NCI-H1436 treated with DMSO at 0.1 percent for 48 hours (cell line): ENCODE results near the gene TMEM132E.

Experiments used
- DNase-seq: peaks from one replicate; lab custom pipeline; 2025; lab: John Stamatoyannopoulos, UW

Gene TMEM132E

DNA sequence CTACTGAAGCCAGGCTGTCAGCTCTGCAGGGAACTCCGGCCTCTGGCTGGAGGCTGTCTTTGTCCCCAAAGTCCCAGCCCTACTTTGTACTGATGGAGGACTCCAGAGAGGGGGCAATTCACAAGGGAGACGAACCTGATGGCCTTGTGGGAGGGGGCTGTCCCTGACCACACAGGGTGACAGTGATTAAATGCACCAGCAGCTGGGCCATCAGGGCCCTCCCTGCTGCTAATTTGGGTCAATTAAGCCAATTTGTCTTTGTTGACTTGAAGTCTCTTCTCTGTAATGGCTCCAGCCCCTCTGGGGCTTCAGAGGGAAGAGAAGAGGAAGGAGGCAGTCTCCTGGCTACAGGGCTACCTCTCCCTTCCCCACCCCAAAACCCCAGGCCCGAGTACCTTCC lies 22.0 kb downstream of the TMEM132E start:
- DNase-seq, result peak; percentile 76

DNA sequence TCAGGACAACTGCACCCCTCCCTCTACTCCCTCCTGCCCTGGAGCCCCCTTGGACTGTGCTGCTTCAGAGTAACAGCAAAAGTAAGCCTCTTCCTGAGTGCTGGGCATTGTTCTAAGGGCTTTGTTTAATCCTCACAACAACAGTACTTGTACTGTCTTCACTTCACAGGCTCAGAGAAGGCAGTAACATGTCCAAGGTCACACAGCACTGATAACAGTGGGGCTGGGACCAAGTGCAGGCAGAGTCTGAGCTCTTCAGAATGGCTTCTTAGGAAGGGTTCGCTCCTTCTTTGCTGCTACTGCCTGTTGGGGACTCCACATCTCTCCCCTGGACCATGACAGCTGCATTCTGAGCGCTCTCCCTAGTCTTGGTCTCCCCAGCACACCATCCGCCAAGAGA lies 24.6 kb downstream of the TMEM132E start:
- no peak for DNase-seq

DNA sequence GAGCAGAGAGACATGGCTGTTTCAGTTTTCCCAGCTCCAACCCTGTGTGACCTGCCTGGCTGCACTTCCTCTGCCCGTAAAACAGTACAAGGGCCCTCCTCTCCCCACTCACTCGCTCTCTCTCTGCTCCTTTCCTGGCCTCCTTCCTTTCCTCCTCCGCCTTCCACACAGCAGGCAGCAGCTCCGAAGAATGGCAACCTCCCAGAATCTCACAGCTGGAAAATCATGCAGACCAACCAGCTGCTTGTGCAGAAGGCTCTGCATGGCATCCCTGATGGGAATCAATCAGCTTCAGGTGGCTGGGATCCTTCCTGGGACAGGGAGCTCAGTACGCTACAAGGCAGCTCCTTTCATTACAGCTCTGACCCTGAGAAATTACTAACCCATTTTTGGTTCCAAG lies 27.4 kb downstream of the TMEM132E start:
- DNase-seq, result no peak

DNA sequence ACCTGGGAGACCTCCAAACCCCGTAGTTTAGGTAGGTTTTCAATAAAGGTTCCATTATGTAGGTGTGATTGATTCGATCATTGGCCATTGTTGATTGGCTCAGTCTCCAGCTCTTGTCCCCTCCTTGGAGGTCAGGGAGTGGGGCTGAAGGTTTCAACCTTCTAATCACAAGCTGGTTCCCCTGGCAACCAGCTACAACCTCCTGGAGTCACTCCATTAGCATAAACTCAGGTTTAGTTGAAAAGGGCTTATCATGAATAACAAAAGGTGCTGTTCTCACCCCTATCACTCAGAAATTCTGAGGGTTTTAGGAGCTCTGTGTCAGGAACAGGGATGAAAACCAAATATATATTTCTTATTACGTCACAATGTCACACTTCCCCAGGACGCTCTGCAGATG lies 28.5 kb downstream of the TMEM132E start:
- no peak for DNase-seq

DNA sequence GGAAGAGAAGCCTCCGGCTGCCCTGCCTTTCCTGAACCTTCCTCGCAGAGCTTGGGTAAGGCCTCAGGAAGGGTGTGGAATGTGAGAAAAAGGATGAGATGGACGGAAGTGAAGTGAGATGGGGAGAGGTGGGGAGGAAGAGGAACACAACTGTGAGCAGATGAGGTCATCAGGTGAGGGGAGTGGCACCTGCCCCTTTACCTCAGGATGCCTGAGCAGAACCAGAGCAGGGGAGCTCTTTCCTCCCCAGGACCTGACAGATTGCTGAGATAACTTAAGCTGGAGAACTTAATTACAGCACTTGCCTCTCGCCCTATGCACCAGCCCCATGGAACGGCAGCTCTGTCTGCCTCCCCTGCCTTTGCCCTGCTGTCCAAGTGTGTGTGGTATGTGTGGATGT lies 29.8 kb downstream of the TMEM132E start:
- no peak for DNase-seq

DNA sequence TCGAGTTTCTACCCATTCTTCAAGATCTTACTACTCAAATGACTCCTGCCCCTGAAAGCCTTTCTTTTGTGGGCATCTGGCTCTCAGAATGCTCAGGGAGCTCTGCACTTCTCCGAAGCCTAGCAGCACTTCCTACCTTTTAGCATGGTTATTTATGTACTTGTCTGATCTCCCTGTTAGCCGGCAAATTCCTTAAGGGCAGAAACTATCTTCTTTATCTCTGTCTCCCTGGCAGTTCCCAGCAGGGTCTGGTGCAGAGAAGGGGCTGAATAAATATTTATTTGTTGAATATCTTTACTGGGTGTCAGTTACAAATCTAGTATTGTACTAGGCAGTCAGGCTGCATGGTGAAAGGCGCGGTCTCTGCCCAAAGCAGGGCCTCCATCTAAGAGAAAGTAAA lies 30.7 kb downstream of the TMEM132E start:
- no peak for DNase-seq

DNA sequence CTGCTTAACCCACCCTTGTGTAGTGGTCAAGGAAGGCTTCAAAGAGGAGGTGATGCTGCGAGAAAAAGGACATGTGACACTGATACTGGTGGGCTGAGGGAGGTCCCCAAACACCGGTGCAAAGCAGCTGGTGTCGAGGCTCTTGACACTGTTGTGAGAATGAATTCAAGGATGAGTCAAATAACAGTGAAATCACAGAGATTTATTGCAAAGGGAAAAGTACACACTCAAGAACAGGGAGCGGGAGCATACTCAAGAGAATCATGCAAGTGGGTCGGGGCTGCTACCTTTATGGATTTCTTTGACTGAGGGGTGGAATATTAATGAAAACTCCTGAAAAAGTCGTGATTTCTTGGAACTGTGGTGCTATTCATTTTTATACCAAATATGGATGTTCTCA lies 31.1 kb downstream of the TMEM132E start:
- no peak for DNase-seq

DNA sequence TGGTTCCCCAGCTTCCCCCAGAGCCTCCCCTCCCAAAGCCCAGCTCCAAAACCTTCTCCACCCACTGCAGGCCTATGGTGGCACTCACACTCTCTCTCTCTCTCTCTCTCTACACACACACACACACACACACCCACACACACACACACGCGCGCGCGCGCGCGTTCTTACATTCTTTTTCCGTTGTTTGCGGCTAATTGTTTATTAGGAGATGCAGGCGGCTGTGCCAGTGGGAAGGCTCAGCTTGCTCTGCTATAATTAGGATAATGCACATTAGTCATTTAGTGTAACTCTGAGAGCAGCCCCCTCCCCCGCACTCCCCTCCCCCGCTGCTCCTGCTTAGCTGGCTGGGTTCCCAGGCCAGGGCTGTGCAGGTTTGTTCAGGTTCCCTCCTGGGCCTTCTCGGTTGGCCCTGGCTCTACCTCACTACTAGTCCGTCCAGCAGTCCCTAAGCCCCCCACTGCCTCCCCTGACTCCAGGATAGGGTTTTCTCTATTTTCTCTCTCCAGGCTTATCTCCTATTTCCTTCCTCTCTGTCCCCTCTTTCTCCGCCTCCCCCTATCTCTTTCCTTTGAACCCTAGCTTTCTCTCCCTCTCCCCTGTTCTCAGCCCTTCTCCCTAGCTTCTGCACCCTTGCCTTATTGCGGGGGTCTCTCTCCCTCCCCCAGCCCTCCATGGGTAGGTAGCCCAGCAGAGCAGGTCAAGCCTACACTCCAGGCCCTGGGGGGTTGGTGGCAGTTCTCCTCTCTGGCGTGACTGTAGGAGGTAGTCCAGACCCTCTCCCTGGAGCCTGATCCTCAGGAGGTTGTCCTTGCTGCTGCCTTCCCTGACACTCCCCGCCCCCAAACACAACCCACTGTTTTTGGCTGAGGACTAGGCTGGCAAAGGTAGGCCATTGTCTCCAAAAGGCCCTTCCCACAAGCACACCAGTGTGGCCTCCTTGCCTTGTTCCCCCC lies 34.0 kb downstream of the TMEM132E start:
- peak; percentile 84 for DNase-seq

DNA sequence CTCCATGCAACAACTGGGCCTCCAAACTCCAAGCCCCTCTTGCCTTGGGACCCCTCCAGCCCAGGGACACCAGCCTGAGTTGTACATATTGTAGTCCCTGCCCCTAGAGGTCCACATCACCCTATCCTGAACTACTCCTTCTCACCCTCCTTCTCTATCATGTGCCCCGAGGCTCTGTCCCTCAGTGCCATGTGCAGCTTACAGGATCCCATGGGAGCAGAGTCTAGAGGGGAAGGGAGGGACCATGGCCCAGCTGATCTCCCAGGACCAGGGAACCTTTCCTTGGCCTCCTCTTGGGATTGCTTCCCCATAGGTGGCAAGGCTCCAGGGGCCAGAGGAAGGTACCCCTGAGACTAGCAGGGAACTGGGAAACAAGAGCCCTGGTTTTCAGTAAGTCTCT lies 35.3 kb downstream of the TMEM132E start:
- DNase-seq, result peak; percentile 57

DNA sequence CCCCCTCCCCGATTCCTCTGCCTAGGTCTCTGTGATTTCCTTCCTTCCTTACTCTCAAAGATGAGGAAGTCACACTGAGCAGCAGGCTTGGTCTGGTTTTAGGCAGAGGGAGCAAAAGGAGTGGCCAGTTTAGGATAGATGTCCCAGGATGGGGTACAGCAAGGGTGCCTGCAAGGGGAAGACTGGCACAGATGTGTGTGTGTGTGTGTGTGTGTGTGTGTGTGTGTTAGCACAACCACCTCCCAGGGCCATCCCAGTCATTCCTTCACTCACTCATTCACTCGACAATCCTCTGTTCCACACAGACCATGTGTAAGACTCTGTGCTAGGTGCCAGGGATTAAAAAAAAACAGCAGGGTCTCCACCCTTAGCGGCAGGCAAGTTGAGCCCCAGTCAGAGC lies 35.9 kb downstream of the TMEM132E start:
- DNase-seq, result no peak

DNA sequence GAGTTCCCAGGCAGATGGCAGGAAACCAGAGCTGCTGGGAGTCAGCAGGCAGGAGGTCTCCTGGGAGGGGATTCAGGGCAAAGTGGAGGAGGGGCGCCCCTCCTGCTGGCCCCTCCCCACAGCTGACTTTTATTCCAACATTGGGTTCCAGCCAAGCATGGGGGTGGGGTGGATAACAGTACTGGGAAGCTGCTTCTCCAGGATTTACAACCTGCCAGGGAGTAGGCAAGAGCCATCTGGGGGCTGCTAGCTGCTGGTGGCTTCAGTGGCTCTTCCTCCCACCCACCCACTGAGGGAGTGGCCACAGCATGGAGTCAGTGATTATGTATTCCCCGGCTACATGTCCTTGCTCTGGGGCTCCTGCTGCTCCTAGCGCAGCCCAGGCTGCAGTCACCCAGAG lies 36.8 kb downstream of the TMEM132E start:
- DNase-seq, result peak; percentile 76

DNA sequence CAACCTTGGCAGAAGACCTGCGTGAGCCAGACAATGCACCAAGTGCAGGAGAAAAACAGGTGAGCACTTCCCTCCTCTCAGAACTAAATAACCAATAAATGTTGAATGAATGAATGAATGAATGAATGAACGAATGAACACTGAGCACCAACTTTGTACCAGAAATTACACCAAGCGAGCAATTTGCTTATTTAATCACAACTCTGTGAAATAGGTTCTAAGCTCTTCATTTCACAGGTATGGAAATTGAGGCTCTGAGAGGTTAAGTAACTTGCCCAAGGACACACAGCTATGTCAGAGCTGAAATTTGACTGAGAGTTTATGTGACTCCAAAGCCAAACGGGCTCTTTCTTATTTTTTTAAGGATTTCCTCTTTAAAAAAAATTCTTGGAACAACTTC lies 38.0 kb downstream of the TMEM132E start:
- no peak for DNase-seq

DNA sequence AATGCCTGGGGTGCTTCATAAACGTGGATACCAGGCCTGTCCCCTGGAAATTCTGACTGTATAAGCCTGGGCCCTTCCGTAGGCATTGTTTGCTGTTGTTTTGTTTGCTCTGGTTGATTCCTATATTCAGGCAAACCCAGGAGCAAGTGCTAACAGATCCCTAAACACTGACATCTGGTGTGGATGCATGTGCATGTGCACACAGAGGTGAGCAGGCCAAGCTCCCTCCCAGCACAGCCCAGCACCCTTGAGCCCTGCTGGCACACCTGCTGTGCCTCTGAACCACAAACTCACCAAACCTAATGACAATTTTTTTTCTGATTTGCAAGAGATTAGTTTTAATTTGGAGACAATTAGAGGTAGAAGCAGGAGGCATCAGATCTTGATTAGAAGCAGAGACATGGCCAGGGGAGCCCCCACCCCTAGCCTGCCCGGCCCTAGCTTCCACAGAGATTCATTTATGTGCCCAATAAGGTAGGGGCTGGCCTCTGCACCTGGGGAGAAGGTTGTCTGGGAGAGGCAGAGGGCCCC lies 40.4 kb downstream of the TMEM132E start:
- no peak for DNase-seq

DNA sequence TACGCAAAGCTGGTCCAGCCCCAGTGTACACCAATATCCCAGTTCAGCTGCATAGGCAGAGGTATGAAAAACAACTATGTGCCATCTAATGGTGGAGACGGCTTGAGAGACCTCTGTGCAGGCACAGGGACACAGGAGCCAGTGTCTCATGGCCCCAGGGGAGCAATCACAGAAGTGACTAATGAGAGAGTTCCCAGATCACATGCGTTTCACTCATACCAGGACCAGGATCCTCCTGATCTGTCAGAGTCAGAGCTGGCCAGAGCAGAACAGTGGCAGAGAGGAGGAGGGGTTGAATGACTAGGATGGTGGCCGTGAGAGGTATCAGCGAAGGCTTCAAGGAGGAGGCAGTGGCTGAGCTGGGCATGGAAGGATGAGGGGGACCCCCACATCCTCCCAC lies 41.1 kb downstream of the TMEM132E start:
- DNase-seq, result no peak

DNA sequence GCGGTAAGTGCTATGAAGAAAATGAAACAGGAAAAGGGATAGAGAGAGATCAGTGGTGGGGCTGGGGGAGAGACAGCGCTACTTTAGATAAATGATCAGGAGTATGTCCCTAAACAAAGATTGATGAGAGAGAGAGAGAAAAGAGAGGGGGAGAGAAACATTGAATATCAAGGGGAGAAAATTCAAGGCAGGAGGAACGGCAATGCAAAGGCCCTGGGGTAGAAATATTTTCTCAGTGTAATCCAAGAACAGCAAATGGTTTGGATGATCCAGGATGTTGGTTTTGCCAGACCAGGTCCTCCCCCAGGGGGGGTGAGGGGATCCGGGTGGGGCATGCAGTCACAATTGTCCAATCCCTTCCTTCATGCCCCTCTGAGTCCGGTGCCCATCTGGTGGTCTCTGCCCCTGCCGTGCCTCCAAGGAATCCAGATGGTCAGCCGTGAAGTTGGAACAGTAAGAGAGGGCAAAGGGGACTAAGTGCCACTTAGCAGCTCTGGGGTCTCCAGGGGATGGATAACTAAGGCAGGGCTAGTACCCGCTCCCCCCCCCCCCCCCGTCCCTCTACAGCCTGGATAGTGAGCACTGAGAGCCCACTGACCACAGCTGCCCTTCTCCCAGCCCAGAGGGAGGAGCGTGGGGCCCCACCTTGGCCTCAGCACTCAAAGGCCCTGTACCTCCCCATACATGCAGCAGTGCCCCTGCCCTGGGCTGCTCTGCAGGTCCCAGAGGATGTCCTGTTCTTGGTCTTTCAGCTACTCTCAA lies 43.7 kb downstream of the TMEM132E start:
- no peak for DNase-seq

DNA sequence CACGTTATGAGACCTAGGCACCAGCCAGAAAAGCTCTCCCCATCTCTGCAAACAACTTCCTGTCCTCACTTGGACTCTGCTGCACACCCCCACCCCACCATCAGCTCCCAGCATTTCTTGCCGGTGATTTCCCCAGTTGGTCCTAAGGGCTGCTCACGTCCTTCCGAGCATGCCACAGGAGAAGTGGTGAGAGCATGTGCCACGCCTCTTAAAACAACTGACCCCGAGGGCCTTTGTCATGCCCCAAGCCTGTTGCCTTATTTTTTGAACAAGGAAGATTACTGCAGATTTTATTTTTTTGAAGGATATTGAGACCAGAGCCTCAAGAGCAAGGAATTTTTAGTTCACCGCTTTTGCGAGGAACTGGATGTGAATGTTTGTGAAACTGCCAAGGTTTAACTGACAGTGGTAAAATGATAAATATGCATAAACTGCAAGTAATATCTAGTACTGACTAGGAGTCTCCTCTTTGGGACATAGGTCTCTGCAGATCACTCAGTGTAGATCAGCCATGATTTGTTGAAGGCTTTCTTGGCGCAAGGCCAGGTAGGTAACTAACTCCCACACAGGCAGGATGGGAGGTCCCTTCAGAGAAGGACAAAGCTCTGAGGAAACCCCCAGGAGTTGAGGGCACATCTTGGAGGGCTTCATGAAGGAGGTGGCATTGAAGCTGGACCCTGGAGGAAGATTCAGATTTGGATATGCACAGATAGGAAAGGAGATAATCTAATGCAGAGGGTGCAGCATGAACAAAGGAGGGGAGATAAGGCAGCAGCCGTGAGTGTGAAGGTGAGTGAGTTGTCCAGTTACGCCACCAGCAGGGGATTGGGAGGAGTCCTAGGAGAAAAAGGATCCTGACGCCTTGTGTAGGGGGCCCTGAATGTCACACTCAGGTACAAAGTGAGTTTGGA lies 44.7 kb downstream of the TMEM132E start:
- no peak for DNase-seq

DNA sequence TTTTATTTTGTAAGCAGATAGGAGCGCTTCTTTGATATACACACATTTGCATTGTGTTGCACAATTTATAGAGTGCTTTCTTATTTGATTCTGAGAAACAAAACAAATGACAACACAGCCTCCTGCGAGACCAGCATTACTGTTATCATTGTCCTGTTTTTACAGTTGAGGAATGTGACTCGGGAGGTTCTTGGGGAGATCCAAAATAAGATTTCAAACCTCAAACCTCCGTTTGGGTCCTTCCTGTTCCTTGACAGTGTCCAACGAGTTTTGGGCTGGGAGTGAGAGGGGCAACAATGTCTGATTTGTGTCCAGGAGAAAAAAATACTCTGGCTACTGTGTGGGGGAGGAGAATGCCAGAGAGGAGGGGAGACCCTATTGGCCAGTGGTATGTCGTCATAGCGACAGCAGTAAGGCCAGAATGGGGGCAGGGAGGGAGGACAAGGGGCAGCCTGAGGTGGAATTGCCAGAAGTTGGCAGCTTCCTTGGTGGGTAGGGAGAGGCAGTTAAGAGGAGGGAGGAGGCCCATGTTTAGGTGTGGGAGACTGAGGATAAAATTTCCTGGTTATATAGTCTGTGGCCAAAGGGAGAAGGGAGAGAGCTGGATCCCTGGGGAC lies 45.5 kb downstream of the TMEM132E start:
- no peak for DNase-seq

DNA sequence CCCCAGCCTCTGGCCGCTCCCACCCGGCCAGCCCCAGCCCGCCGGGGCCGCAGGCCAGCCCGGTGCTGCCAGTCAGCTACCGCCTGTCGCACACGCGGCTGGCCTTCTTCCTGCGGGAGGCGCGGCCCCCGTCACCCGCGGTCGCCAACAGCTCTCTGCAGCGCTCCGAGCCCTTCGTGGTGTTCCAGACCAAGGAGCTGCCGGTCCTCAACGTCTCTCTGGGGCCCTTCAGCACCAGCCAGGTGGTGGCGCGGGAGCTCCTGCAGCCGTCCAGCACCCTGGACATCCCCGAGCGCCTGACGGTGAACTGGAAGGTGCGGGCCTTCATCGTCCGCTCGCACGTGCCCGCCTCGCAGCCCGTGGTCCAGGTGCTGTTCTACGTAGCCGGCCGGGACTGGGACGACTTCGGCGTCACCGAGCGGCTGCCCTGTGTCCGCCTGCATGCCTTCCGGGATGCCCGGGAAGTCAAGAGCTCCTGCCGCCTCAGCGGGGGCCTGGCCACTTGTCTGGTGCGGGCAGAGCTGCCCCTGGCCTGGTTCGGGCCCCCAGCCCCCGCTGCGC lies 46.8 kb downstream of the TMEM132E start:
- DNase-seq, result no peak

DNA sequence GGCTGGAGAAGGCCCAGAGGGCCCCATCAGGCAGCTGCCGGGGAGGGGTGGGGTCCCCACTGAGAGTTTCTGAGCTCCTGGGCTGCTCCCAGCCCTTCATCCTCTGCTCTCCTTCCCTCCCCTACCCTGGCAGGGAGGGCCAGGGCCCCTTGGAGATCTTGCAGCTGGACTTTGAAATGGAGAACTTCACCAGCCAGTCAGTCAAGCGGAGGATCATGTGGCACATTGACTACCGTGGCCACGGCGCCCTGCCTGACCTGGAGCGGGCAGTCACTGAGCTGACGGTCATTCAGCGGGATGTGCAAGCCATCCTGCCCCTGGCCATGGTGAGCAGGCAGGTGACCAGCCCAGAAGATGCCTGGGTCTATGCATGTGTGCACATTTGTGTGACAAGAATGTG lies 49.5 kb downstream of the TMEM132E start:
- no peak for DNase-seq

DNA sequence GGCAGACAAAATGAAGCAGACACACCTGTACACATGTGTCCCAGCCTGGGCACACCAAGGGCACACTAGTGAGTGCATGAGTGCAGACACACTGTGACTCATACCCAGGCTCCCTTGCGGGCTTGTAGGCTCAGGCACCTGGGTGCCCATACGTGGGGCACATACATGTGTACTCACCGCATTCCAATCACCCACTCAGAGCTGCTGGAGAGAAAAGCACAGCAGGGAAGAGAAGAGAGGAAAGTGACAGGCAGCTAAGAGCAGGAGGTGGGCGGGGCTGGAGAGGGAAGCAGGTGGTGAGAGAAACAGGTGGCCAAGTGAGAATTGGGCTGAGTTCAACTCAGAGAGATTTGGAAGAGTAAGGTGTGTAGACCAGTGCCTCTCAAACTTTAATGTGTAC lies 54.0 kb downstream of the TMEM132E start:
- DNase-seq, result no peak

DNA sequence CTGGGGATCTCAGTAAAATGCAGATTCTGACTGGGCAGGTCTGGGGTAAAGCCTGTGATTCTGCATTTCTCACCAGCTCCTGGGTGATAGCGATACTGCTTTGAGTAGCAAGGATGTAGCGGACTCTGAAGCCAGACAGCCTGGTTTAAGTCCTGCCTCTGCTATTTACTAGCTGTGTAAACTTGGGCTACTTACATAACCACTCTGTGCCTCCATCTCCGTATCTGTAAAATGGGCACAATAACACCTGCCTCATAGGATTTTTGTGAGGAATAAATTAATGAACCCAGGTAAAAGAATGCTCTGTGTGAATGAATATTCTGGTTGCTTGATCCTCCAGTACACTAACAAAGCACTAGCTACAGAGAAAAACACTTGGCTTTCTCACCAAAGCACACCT lies 54.4 kb downstream of the TMEM132E start:
- DNase-seq, result no peak
